Heart left ventricle (tissue), 13 donors: ENCODE results near the gene FARP1.

Source experiments
- POLR2A ChIP-seq, 2 donors: fragments of 450-650 bp; IDR thresholded peaks; one replicate each; pipeline ENCODE4 v1.6.1; 2017; ENCODE audit warnings: antibody characterized with exemption in 2 of 2, mild to moderate bottlenecking in 2 of 2, moderate library complexity in 2 of 2
- TF ChIP-seq, protein P1 (sequence below), 12 donors: fragments of 200-600 bp; sonication (generic) in 4 of 12; IDR thresholded peaks; one replicate each; pipeline versions ENCODE4 v1.5.0 to v1.8.0; 2018 to 2022; ENCODE audit warnings: antibody characterized with exemption in 12 of 12, mild to moderate bottlenecking in 5 of 12
- donor health status: ischemic (EF 13 %, LVEDD 7.1; RV severe dilation, severe dysfunction).
- donor health status: DM: no; HTN: yes; CAD: no.
- donor health status: DM: no; HTN: no; CAD: no.
- donor health status: ischemic (EF 25% LVEDD 6.9; RV normal size, moderate dysfunction).
- donor health status: ischemic (EF 25% LVEDD 5.7; RV mildly dilated, moderate dysfunction).
- donor health status: ischemic (EF 35%, LVEDD 5.7; RV mildly dilated, moderate dysfunction).
- donor health status: nonischemic (EF 11% LVEDD 7.7; RV severe dilation, severe dysfunction).
- donor health status: DM: yes; HTN: yes; CAD: no.
- donor health status: PGD.
- donor health status: ischemic (EF 29% LVEDD 5.4; RV normal size, mild dysfunction).
- donor health status: nonischemic (EF 23%, LVEDD 6.1; RV moderate dilation, normal function).

DNA sequence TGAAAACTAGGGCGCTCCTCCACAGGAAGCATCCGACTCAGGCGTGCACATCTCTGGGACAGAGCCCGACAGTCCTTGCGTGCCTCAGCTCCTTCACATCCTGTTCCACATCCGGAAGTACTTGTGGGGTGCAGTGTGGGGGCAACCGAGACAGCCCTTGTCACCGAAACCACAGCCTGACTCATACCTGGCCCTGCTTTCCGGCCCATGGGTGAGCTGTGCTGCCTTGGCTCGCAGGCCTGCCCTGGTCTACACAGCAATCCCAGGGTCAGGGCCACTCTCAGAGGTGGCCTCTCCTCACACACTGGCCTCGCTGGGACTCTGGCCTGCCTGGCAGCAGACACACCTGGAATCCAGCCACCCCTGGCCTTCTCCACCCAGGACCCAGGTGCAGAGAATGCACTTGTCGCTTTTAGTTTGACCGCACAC lies 333.7 kb downstream of the FARP1 start:
- TF ChIP-seq, protein P1, sequence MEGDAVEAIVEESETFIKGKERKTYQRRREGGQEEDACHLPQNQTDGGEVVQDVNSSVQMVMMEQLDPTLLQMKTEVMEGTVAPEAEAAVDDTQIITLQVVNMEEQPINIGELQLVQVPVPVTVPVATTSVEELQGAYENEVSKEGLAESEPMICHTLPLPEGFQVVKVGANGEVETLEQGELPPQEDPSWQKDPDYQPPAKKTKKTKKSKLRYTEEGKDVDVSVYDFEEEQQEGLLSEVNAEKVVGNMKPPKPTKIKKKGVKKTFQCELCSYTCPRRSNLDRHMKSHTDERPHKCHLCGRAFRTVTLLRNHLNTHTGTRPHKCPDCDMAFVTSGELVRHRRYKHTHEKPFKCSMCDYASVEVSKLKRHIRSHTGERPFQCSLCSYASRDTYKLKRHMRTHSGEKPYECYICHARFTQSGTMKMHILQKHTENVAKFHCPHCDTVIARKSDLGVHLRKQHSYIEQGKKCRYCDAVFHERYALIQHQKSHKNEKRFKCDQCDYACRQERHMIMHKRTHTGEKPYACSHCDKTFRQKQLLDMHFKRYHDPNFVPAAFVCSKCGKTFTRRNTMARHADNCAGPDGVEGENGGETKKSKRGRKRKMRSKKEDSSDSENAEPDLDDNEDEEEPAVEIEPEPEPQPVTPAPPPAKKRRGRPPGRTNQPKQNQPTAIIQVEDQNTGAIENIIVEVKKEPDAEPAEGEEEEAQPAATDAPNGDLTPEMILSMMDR (IDR thresholded peaks at IDR 0.05) = no peak
- no peak for TF ChIP-seq POLR2A (IDR thresholded peaks at IDR 0.05)
